Endothelial cell of umbilical vein (primary cell): ENCODE measurements around the gene NUP35. TPM values are rescaled to one million over a fixed set of nuclear protein-coding genes. Genes with fewer than 3 reads are reported as not detected.

Experiments used
- BruUV-seq: library from RNA; stranded (reverse); fragments of 400-500 nt; replicated peaks from 2 replicates; lab custom pipeline; 2021; lab: Mats Ljungman, UMichigan
- CTCF ChIA-PET: fragments of 300-600, 350-600 bp; sonication (Branson Sonifier 250); formaldehyde crosslinking; loops from one replicate; lab custom pipeline; 2021; ENCODE audit warnings: antibody characterized with exemption, inconsistent platforms; lab: Charles Lee
- POLR2A ChIA-PET: fragments of 300-600, 350-600 bp; sonication (Branson Sonifier 250); formaldehyde crosslinking; loops from one replicate; lab custom pipeline; 2021; ENCODE audit warnings: antibody characterized with exemption, inconsistent platforms; lab: Charles Lee
- DNase-seq: peaks from one replicate; pipeline ENCODE4 v3.0.0-alpha.2; 2011; ENCODE audit warnings: low read depth, low spot score
- FAIRE-seq: peaks from 2 replicates; lab custom pipeline; 2011; peaks lifted over from hg19 to GRCh38; lab: Jason Lieb, UNC
- H2AFZ ChIP-seq: 2 replicates; pipeline ENCODE4 v1.6.0; 2012; ENCODE audit warnings: low read depth, low read length, control low read depth, inconsistent platforms
- H3K27ac ChIP-seq: 2 replicates; pipeline ENCODE4 v1.5.1; 2011; ENCODE audit warnings: low read depth, mild to moderate bottlenecking, control low read depth, low read length, moderate library complexity; ENCODE audit not compliant: insufficient read depth
- H3K27me3 ChIP-seq, 2 experiments: 2 replicates each; pipeline versions ENCODE4 v1.6.0 to v1.6.1; 2011; ENCODE audit warnings: low read length in 2 of 2, mixed read lengths in 1 of 2; ENCODE audit not compliant: control insufficient read depth in 2 of 2, insufficient read depth in 2 of 2
- H3K36me3 ChIP-seq, 2 experiments: 2 replicates in 1 of 2; 3 replicates in 1 of 2; pipeline ENCODE4 v1.5.1; 2011; ENCODE audit warnings: low read length in 2 of 2, mild to moderate bottlenecking in 1 of 2, moderate library complexity in 1 of 2; ENCODE audit not compliant: control insufficient read depth in 2 of 2, insufficient read depth in 2 of 2; ENCODE audit errors: extremely low read depth in 1 of 2
- H3K4me1 ChIP-seq: 3 replicates; pipeline ENCODE4 v1.5.1; 2011; ENCODE audit warnings: mild to moderate bottlenecking, low read length; ENCODE audit not compliant: control insufficient read depth, insufficient read depth; ENCODE audit errors: extremely low read depth
- H3K4me2 ChIP-seq: 2 replicates; pipeline ENCODE4 v1.6.1; 2011; ENCODE audit warnings: low read length, control low read depth, mixed read lengths; ENCODE audit not compliant: insufficient read depth
- H3K4me3 ChIP-seq, 3 experiments: fragments of 200-600 bp in 1 of 3; sonication (generic), shearing (Covaris generic) in 1 of 3; replicated peaks in 1 of 3; 2 replicates each; pipeline ENCODE4 v1.5.1; 2011 to 2016; ENCODE audit warnings: control low read depth in 3 of 3, low read length in 3 of 3, mild to moderate bottlenecking in 2 of 3, inconsistent platforms in 1 of 3, low read depth in 1 of 3, moderate library complexity in 1 of 3; ENCODE audit not compliant: insufficient read depth in 1 of 3
- H3K79me2 ChIP-seq: 2 replicates; pipeline ENCODE4 v1.6.0; 2012; ENCODE audit warnings: low read length, inconsistent platforms; ENCODE audit not compliant: control insufficient read depth, insufficient read depth
- H3K9ac ChIP-seq: replicated peaks from 2 replicates; pipeline ENCODE3; 2011; ENCODE audit warnings: low read length, control low read depth; ENCODE audit not compliant: insufficient read depth; ENCODE audit errors: extremely low read depth
- H3K9me1 ChIP-seq: replicated peaks from 3 replicates; pipeline ENCODE4 v1.6.0; 2011; ENCODE audit warnings: mild to moderate bottlenecking, low read length; ENCODE audit not compliant: control insufficient read depth, insufficient read depth; ENCODE audit errors: extremely low read depth
- H3K9me3 ChIP-seq: replicated peaks from 2 replicates; pipeline ENCODE4 v1.5.1; 2012; ENCODE audit warnings: low read length, inconsistent platforms; ENCODE audit not compliant: control insufficient read depth, insufficient read depth
- H4K20me1 ChIP-seq: replicated peaks from 2 replicates; pipeline ENCODE3; 2011; ENCODE audit warnings: mild to moderate bottlenecking, low read length; ENCODE audit not compliant: control insufficient read depth, insufficient read depth; ENCODE audit errors: extremely low read depth
- CTCF ChIP-seq, 2 donors: IDR thresholded peaks; 1 replicate in 1 of 2; 2 replicates in 1 of 2; pipeline ENCODE4 v1.5.1; 2011; ENCODE audit warnings: low read length in 2 of 2, mild to moderate bottlenecking in 2 of 2, moderate library complexity in 2 of 2, control low read depth in 1 of 2, inconsistent platforms in 1 of 2, low read depth in 1 of 2; ENCODE audit not compliant: insufficient read depth in 1 of 2; ENCODE audit errors: extremely low read depth in 1 of 2
- EZH2 ChIP-seq: IDR thresholded peaks from 2 replicates; pipeline ENCODE4 v1.6.1; 2012; ENCODE audit warnings: borderline replicate concordance, low read depth, mild to moderate bottlenecking, moderate library complexity, low read length, inconsistent platforms; ENCODE audit not compliant: severe bottlenecking
- FOS ChIP-seq: IDR thresholded peaks from 2 replicates; pipeline ENCODE4 v1.6.1; 2011; ENCODE audit warnings: mild to moderate bottlenecking, low read length, moderate library complexity, borderline replicate concordance; ENCODE audit not compliant: insufficient read depth
- GATA2 ChIP-seq: IDR thresholded peaks from 2 replicates; pipeline ENCODE4 v1.7.0; 2011; ENCODE audit warnings: low read depth, mild to moderate bottlenecking, moderate library complexity, mixed read lengths, low read length; ENCODE audit not compliant: insufficient read length, insufficient read depth
- JUN ChIP-seq: IDR thresholded peaks from 2 replicates; pipeline ENCODE4 v1.6.1; 2011; ENCODE audit warnings: borderline replicate concordance, low read depth; ENCODE audit not compliant: insufficient read length, insufficient read depth
- MAX ChIP-seq: IDR thresholded peaks from 2 replicates; pipeline ENCODE4 v1.6.1; 2011; ENCODE audit not compliant: insufficient read depth, insufficient read length
- MYC ChIP-seq: IDR thresholded peaks from one replicate; pipeline ENCODE4 v1.6.1; 2011; ENCODE audit warnings: mild to moderate bottlenecking, low read depth, low read length
- POLR2A ChIP-seq: IDR thresholded peaks from 2 replicates; pipeline ENCODE4 v1.6.1; 2012; ENCODE audit warnings: low read depth, mild to moderate bottlenecking, control low read depth, low read length
- dilution Hi-C: fragments of 300-500 bp; cut with MboI; formaldehyde crosslinking; loops from one replicate; pipeline ENCODE4 v1.15.0; 2019; ENCODE audit warnings: low sequenced_read_pairs; ENCODE audit not compliant: extremely low pct_ligation_motif_present
- intact Hi-C: fragments of 100-400 bp; cut with micrococcal nuclease; formaldehyde crosslinking; loops from one replicate; pipeline ENCODE4 v1.10.0; 2022
- polyA plus RNA-seq, 4 experiments: library from polyadenylated mRNA; depleted of rRNA in 3 of 4; stranded (reverse) in 3 of 4; unstranded in 1 of 4; fragments of >200 nt; gene quantifications; 2 replicates each; pipeline versions ENCODE4 v1.2.1 to v1.2.3, GENCODE V29; 2011 to 2012; ENCODE audit warnings: missing spikeins in 1 of 4
- total RNA-seq: library from RNA; stranded (reverse); gene quantifications from 2 replicates; pipeline ENCODE4 v1.2.3, GENCODE V29; 2021

The NUP35 gene
- total and polyA plus RNA-seq, 2 donors (not counting 3 experiments of a cell fraction or from before 2014, with no cell fraction given) = 8.4 to 22.1 TPM

GRCh38 chr2:183172220-183172887 lies 48.1 kb downstream of the NUP35 start:
- peaks cover 9% of the 10 kb centered on the region for H3K79me2 ChIP-seq
- H2AFZ ChIP-seq = no peak overlapping the region
- H3K9ac ChIP-seq = no peak overlapping the region
- POLR2A ChIA-PET = no interaction called here
- no peak for DNase-seq
- H3K4me3 ChIP-seq = no peak overlapping the region
- dilution Hi-C loops = no loop called here
- no peak for FAIRE-seq
- no peaks in the 10 kb centered on the region for H4K20me1 ChIP-seq
- H3K9me3 ChIP-seq = no peaks in the 10 kb centered on the region
- intact Hi-C loops = no loop called here
- no peak overlapping the region for H3K4me2 ChIP-seq
- no peaks in the 10 kb centered on the region for H3K9me1 ChIP-seq
- no TSS peak for BruUV-seq
- no peak for TF ChIP-seq MYC
- no peak for TF ChIP-seq FOS
- TF ChIP-seq CTCF (IDR thresholded peaks at IDR 0.05; ENCODE audit: extremely low read depth in 1 of 2, insufficient read depth in 1 of 2, low read depth in 1 of 2, low read length in 2 of 2) = no peak
- TF ChIP-seq POLR2A = no peak
- no peak for TF ChIP-seq JUN
- no peak for TF ChIP-seq GATA2
- TF ChIP-seq EZH2 = no peak
- no peak for TF ChIP-seq MAX
- no peaks in the 10 kb centered on the region for H3K27me3 ChIP-seq
- H3K36me3 ChIP-seq = no peaks in the 10 kb centered on the region
- no peak overlapping the region for H3K27ac ChIP-seq
- H3K4me1 ChIP-seq = no peaks in the 10 kb centered on the region
- CTCF ChIA-PET = interaction anchor here (1.1 kb wide), 1 partner anchor 9 kb away, joined by 4 read pairs; no protein-coding TSS in a partner anchor
